ENCODE results near the gene FCHO1. TPM values are rescaled to one million over a fixed set of nuclear protein-coding genes. Genes with fewer than 3 reads are reported as not detected.

The FCHO1 gene
- total and polyA plus RNA-seq, 2 donors (not counting 1 experiment from before 2014, with no cell fraction given) = 85.7 to 149 TPM

- H3K4me3 Mint-ChIP-seq = no peak overlapping the region
- intact Hi-C loops (cut with micrococcal nuclease) = no loop called here
- H3K27ac ChIP-seq (ENCODE audit: low read length in 2 of 2) = no peak overlapping the region
- no peak for ATAC-seq (ENCODE audit: low read depth)
- no peak overlapping the region for H3K4me3 ChIP-seq (ENCODE audit: control extremely low read depth in 1 of 5, extremely low read depth in 1 of 5, insufficient read depth in 1 of 5, low read depth in 2 of 5, low read length in 4 of 5)
- peaks cover 28 to 51% of the 10 kb centered on the region in 2 donors for H3K4me1 ChIP-seq (ENCODE audit: control insufficient read depth in 2 of 2, insufficient read depth in 2 of 2, low read length in 2 of 2)
- no peak for TF ChIP-seq EZH2 (IDR thresholded peaks at IDR 0.05; ENCODE audit: borderline replicate concordance, insufficient read depth, low read depth, low read length, poor library complexity, severe bottlenecking)
- TF ChIP-seq CTCF (IDR thresholded peaks at IDR 0.05) = no peak
- no peaks in the 10 kb centered on the region for H3K36me3 ChIP-seq (replicated peaks in 1 of 2; ENCODE audit: control extremely low read depth in 1 of 2, control insufficient read depth in 1 of 2, extremely low read depth in 1 of 2, insufficient read depth in 2 of 2, low read length in 1 of 2)
- DNase-seq = peak; percentile 48
- H3K4me2 ChIP-seq (replicated peaks; ENCODE audit: low read depth, low read length, poor library complexity, severe bottlenecking) = no peak overlapping the region
- H4K20me1 ChIP-seq (ENCODE audit: control insufficient read depth, insufficient read depth, low read length, poor library complexity, severe bottlenecking) = no peaks in the 10 kb centered on the region
- H3K9me3 ChIP-seq (ENCODE audit: control extremely low read depth in 1 of 3, control insufficient read depth in 2 of 3, insufficient read depth in 1 of 3, low read length in 2 of 3) = peaks cover 0 to 7% (median 2%) of the 10 kb centered on the region in 3 donors
- no peaks in the 10 kb centered on the region for H3K27me3 Mint-ChIP-seq
- H3K27me3 ChIP-seq (replicated peaks in 1 of 4; ENCODE audit: control extremely low read depth in 1 of 4, control insufficient read depth in 3 of 4, insufficient read depth in 4 of 4, low read length in 3 of 4) = no peaks in the 10 kb centered on the region
- peaks cover 49% of the 10 kb centered on the region for H3K4me1 Mint-ChIP-seq
- no peak overlapping the region for H2AFZ ChIP-seq (ENCODE audit: insufficient read depth, low read depth, low read length, poor library complexity, severe bottlenecking)
- no peak overlapping the region for H3K9ac ChIP-seq (ENCODE audit: low read length)
- ChIA-PET CTCF (interaction anchor here (1.0 to 9.4 kb wide), 2 partner anchors 10 to 23 kb away, joined by 4 to 87 read pairs; partner anchors contain the start of gene FCHO1), POLR2A (interaction anchor here (1.1 kb wide), 1 partner anchor 12 kb away, joined by 5 read pairs; no protein-coding TSS in a partner anchor)
- WGBS (ENCODE audit: insufficient coverage) = 93% methylated on average over 3 of the region's 6 CpGs
- peak overlapping the region; percentile 37 for H3K27ac Mint-ChIP-seq
- H3K79me2 ChIP-seq (ENCODE audit: control insufficient read depth, insufficient read depth, low read length) = peaks cover 25% of the 10 kb centered on the region
- no peaks in the 10 kb centered on the region for H3K9me3 Mint-ChIP-seq (ENCODE audit: insufficient read depth)
Observed at GRCh38 chr19:17743874-17744580, 7.2 kb upstream of the FCHO1 start.

Data from B cell (primary cell).